NCI-H526 treated with DMSO at 0.1 percent for 48 hours (cell line): ENCODE data around the gene LEFTY1.
"Not testable (repeated sequence)": the region's sequence is repeated elsewhere in the genome, so short reads cannot be mapped to it uniquely, and the experiment has no call there.

Experiments
- DNase-seq: peaks from one replicate; lab custom pipeline; 2025; lab: John Stamatoyannopoulos, UW

LEFTY1 gene

GRCh38 chr1:225888898-225889601 is at the start of gene LEFTY1:
Gene LEFTY1 (minus strand): TSS chr1:225889146. CDS start chr1:225889066, 80 bp downstream.
- no peak for DNase-seq

DNA sequence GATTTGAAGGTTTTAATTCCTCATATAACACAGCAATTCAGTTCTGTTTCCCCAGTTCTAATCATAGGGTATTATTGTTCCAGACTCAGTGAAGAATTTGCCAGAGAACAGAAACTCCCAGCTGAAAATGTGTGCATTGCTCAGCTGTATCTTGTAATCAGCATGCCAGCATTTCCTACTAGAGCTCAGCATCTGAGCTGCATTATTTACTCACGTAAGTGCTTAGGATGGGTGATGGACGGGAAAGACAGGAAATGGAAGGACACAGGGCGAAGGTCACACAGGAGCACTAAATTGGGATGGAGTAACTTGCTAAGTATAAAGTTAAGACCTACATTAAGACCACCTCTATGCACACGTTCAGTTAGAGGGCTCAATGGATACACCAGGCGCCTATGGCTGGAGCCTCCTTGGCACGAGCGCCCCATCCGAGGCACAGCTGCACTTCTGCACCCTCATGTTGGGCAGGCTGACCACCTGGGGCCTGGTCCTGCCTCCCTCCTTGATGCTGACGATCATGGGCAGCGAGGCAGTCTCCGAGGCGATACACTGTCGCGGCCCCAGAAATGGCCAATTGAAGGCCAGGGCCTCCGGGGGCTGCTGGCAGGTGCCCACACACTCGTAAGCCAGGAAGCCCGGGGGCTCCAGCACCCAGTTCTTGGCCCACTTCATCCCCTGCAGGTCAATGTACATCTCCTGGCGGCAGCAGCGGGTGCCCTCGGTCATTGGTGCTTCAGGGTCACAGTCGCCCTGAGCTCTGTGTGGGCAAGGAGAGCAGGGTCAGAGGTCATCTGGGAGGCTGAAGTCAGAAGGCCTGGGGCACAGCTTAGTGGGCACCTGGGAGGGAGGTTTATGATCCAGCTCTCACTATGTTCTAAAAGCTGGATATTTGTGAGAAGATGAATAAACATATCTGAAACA is 48.4 kb upstream of the LEFTY1 start:
- DNase-seq: no peak

DNA sequence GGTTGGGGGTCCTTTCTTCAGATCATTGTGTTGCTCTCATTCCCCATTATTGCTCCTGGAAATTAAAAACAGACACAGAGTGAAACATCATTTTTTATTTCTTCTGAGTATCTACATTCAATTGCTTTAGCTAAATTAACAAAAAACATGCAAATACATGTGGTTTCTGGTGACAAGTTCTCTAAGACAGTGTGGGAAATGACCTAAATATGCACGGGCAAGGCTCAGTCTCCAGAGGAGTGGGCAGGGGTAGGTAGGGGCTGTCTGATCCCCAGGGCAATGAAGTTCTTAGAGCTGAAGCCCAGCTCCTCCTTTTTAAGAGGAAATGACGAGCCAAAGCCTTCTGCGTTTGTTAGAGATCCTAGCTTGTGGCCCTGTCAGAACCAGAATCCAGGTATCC is 47.6 kb upstream of the LEFTY1 start:
- no peak for DNase-seq

DNA sequence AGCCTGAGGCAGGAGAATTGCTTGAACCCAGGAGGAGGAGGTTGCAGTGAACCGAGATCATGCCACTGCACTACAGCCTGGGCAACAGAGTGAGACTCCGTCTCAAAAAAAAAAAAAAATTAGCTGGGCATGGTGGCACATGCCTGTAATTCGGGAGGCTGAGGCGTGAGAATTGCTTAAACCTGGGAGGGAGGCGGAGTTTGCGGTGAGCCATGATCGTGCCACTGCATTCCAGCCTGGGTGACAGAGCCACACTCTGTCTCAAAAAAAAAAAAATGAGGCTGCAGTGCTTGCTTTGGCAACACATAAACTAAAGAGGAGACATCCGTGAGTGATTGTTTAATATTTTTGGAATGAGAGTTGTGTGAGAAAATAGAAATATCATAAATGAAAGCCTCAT is 47.1 kb upstream of the LEFTY1 start:
- not testable (repeated sequence) for DNase-seq

GRCh38 chr1:225934711-225935110 is 45.8 kb upstream of the LEFTY1 start:
- no peak for DNase-seq

DNA sequence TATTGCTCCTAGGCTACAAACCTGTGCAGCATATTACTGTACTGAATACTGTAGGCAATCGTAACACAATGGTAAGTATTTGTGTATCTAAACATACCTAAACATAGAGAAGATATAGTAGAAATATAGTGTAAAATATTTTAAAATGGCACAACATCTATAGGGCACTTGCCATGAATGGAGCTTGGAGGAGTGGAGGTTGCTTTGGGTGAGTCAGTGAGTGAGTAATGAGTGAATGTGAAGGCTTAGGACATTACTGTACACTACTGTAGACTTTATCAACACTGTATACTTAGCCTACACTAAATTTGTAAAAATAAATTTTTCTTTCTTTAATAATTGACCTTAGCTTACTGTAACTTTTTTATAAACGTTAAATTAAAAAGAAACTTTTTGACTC is 44.1 kb upstream of the LEFTY1 start:
- DNase-seq: no peak

GRCh38 chr1:225931270-225932136 is 42.6 kb upstream of the LEFTY1 start:
- DNase-seq: no peak

- DNase-seq: no peak
Observed at GRCh38 chr1:225930566-225930965, 41.6 kb upstream of the LEFTY1 start.

- DNase-seq: not testable (repeated sequence)
Observed at GRCh38 chr1:225929462-225929861, 40.5 kb upstream of the LEFTY1 start.

DNA sequence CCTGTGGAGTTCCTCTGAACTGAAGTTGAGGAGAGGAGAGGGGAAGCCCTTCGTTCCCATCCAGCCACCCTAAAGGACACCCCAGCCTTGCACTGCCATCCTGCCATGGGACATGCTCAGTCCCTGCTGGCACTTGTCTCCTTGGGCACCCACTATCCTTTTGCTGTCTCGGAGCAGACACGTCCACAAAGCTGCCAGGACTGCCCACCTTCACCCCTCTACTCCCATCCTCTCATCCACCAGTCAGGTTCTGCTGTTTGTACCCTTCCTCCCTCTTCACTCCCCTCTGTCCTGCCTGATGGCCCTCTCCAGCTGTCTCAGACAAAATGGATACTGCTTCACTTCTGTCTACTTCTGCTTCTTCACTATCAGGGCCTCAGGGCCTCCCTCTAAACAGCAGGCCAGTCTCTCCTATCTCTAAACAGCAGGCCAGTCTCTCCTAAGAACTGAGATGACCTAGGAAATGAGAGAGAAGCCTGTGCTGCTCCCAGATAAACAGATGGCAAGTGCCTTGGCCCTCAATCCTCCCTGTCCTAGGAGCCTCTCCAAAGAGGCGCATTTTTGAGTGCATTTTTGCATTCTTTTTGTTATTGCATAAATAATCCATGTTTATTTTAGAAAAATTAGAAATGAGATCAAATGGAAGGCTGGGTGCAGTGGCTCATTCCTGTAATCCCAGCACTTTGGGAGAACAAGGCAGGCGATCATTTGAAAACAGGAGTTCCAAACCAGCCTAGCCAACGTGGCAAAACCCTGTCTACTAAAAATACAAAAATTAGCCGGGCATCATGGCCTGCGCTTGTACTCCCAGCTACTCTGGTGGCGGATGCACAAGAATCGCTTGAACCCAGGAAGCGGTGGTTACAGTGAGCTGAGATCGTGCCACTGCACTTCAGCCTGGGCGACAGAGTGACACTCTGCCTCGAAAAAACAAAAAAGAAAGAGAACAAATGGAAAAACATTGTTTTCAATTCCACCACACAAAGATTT is 39.5 kb upstream of the LEFTY1 start:
- no peak for DNase-seq

DNA sequence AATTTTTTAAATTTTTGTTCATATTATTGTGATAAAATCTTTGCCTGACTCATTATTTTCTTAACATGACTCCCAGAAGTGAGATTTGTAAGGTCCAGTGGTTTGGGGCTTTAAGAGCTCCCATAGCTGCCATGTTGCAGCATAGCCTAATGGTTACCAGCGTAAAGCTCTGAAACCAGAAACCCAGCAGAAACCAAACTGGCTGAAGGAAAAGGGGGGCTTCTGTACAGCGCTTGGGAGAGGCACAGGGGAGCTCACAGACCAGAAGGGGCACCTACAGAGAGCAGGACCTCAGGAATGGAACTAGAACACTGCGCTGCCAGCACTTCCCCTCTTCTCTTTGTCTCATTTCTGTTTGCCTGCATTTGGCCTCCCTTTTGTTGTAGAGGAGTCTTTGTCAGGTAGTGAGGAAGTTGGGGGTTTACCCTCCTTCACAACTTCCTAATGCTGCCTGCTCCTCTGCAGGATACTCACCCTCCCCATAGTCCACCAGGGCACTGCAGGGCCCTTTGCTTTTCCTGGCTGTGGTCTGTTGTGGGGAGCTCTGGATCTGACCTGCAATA is 37.7 kb upstream of the LEFTY1 start:
- DNase-seq: no peak

GRCh38 chr1:225923692-225924555 is 35.0 kb upstream of the LEFTY1 start, which contains the start of gene PYCR2:
Gene PYCR2 (minus strand): TSS chr1:225924250. CDS start chr1:225924110, 140 bp downstream.
- DNase-seq: peak; percentile 76

DNA sequence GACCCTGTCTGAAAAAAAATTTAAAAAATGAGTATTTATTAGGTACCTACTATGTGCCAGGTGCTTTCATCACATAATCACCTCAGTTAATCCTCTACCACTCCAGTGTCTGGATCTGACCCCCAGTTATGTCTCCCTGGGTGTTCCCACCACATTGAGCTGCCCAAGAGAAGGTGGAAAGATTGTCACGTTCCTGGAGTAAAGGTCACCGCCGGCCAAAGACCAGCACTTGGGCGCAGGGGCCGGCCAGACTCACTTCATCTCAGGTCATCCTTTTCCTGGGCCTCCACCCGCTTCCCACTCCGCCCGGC is 34.4 kb upstream of the LEFTY1 start:
- DNase-seq: no peak

- DNase-seq: no peak
Observed at GRCh38 chr1:225921734-225922709, 33.1 kb upstream of the LEFTY1 start.

DNA sequence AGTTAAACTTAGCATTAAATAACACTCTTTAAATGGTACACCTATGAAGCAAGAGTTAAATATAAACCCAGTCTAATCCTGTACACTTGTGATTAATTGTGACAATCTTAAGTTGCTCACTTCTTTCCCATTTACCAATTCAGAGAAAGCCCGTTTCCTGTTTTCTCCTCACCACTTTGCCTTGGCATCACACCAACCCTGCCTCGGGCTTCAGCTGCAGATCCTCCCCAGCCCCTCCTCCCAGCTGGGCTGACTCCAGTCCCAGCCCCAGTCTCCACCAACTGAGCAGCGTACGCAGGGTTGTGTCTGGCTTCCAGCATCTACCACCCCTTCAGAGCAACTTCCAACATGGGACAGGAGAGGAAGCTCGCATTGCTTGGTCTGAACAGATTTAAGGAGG is 31.0 kb upstream of the LEFTY1 start:
- no peak for DNase-seq

DNA sequence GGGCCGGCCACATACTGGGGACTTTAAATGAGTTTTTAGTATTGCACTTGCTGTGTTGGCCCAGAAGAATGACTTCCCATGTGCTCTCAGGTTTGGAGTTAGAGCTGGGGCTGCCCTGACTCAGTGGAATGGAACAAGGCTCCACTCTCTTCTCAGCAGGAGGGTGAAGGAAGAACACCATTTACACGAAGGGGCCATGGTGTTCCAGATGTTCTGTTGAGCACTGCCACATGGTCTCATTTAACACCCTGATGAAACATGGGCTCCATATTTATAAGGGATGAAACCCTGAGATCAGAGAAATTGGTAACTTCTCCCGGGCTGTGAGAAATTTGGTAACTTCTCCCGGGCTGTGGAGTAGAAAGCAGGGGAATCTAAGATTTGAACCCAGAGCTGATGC is 29.3 kb upstream of the LEFTY1 start:
- DNase-seq: no peak

DNA sequence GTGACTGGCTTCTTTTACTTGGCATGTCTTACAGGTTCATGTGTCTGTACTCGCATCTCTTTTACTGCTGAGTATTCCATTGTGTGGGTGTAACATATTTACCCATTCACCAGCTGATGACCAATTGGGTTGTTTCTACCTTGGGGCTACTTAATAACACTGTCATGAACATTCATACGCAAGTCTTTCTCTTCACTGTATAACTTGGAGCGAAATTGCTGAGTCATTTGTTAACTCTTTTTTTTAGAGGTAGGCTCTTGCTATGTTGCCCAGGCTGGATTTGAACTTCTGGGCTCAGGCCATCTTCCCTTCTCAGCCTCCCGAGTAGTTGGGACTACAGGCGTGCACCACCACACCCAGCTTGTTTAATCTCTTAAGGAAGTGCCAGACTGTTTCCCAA is 28.6 kb upstream of the LEFTY1 start:
- no peak for DNase-seq

DNA sequence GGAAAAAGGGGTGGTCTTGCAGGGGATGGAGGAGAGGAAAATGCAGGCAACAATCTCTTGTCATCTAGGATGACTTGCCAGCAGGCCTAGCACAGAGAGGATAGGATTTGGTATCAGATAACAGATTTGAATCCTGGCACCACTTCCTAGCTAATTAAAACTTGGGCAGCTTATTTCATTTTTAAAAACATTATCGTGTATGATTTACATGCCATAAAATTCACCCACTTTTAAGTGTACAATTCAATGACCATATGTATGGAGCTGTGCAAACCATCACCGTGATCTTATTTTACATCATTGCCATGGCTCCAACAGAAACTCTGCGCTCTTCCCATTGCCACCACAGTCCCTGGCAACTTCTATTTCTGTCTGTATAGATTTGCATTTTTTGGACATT is 28.2 kb upstream of the LEFTY1 start:
- DNase-seq: no peak
